HG03378 (cell line): Measurements from ENCODE around the gene STRN.
"Not testable (repeated sequence)": the region's sequence is repeated elsewhere in the genome, so short reads cannot be mapped to it uniquely, and the experiment has no call there.

Experiments used
- ATAC-seq: cut with Tn5 transposase; IDR thresholded peaks from one replicate; pipeline ENCODE4 v1.9.1; 2021; ENCODE audit warnings: mild to moderate bottlenecking, moderate library complexity; ENCODE audit not compliant: unreplicated experiment

The STRN gene

DNA sequence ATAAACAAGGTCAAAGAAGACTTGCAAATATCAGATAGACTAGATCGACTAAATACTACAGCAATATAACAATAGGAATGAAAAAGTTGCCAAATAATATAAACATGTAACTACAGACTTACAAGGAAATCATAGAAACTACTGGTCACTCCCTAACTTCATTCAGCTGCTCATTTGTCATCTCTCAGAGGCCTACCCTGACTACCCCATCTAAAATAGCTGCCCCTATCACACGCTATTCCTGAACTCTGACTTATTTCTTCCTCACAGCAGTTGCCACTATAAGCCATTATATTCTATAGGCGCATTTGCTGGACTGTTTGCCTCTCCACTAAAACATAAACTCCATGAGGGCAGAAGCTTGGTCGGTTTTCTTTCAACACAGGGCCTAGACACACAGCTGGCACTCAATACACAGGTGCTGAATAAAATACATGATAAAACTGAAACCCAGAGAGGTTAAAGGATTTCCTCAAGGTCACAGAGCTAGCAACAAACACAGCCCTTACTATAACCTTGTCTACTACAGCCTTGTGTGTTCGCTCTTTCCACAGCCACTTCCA is 1.8 kb downstream of the STRN start:
- ATAC-seq = no peak

DNA sequence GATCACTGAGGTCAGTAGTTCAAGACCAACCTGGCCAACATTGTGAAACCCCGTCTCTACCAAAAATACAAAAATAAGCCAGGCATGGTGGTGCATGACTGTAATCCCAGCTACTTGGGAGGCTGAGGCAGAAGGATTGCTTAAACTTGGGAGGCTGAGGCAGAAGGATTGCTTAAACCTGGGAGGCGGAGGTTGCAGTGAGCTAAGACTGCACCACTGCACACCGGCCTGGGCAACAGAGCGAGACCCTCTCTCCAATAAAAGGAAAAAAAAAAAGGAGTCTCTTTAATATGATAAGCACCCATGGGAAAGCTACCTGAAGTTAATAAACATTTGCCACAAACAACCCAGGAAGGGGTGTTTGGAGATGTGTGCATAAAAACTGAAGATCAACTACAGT is 2.6 kb downstream of the STRN start:
- ATAC-seq = no peak

DNA sequence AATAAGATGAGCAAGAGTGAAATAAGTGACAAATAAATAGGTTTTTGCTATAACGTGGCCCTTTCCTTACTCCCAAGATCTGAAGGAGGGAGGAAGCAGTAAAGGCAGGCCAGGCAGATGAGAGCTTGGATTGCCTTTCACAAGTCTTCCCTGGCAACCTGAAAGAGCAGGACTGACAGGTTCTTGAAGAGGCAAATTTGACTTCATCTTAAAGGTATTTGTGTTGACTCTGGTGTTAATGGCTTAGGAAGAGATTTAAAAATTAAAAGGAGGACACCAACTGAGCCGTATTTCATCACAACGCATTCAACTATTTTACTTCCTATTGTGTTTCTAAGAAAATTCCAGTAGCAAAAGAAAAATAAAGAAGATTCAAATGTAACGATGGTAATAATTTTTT is 3.2 kb downstream of the STRN start:
- ATAC-seq = no peak

DNA sequence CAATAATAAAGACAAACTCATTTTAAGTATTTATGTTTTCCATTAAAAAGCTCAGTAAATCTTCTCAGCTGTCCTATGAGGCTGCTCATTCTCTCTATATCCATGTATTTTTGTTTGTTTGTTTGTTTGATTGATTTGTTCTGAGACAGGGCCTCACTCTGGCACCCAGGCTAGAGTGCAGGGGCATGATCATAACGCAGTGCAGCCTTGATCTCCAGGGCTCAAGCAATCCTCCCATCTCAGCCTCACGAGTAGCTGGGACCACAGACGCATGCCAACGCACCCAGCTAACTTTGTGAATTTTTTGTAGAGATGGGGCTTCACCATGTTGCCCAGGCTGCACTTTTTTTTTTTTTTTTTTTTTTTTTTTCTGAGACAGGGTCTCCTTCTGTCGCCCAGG is 5.6 kb downstream of the STRN start:
- no peak for ATAC-seq

DNA sequence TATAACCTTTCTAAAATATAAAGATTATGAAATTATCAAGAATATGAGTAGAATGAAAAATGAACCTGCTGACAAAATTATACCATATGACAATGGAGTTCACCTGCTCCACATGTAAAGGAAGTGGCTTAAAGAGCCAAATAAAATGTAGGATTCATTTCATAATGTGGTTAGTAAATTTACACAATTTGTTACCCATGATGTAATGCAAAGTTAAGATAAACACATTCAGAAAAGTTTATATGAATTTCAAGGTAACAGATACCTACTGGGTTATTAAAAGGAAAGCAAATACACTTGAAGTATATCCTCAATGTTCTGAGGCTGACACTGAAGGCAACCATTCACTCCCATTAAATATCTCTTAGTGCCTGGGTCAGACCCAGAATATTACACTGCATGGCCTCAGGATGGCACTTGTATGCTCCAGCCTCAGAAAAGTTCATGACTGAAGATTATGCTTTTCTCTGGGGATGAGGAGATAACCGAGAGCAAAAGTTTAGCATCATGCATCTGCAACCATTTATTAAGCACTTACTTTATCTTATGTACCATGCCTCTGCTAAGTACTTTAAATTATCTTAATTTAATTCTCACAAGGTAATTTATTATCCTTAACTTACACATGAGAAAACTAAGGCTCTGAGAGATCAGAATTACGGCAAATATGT is 6.2 kb downstream of the STRN start:
- ATAC-seq = no peak

DNA sequence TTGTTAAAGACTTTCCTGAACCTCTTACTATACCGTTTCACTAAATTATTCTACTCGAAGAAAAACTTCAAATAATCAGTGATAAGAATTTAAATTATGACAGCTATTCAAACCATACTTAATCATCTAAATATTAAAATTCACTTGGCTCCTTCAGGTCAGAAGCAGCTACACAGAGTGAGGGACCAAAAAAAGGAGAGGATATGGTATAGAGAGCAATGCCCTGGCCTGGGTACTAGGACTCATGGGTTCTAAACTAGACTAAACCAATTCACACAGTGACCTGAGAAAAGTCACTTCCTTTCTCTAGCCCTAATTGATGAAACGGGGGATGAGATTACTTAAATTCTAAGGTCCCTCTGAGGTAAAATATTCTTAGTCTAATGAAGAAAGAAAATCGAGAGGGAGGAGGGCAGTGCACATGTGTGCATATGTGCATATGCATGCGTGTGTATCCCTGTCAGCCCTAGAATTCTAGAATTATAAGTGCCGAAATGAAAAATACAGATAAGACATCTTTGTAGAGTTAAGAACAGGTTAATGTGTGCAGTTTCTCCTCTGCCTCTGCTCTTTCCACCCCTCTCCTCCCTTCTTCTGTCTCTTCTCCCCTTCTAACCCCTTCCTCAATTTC is 11.2 kb downstream of the STRN start:
- no peak for ATAC-seq

DNA sequence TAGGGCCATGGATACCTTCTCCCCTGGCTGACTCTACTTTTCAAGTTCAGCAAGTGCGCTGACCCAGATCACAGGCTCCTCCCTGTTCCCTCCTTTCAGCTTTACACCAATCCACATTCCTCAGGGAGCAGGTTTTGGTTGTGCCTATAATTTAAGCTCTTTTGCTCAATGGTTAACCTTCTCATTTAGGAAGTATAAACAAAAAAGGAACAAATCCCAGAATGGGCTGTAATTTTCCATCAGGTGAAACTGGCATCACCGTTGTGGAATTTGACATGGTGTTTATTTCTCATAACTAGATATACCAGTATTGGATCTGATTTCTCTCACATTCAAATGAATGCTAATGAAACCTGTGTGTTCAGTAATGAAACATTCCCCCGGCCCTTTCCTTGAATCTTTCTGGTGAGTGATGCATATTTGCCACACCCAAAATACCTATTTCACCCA is 13.6 kb downstream of the STRN start:
- ATAC-seq = no peak

DNA sequence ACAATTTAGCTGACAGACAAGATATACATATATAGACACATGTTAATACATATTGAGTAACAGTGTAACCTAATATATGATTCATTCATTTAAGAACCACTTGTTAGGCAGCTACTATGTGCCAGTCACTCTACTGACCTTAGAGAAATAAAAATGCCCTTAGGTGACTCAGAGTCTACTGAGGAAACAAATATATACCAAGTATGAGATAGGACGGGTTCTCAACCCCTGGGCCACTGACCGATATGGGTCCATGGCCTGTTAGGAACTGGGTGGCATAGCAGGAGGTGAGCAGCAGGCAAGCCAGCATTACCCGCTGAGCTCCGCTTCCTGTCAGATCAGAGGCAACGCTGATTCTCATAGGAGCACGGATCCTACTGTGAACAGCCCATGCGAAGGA is 14.8 kb downstream of the STRN start:
- ATAC-seq = no peak

DNA sequence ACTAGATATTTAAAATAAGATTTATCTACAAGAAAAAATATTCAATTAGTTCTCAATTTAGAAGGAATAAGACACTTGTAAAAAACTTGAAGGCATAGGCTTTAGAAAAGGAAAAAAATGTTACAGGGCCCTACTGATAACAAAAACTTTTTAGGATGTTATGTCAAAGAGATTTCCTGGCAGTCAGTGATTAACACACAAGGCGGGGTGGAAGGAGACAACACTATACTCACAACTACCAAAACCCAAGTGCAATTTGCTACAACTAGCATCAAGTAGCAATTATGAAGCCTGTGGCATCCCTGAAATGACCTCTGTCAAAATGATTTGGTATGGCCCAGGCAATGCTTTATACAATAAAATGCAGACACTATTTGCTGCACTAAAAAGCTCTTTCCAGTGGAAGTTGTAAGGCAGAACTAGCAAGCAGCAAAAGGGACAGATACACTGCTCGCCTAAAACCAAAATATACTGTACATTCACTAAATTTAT is 15.3 kb downstream of the STRN start:
- no peak for ATAC-seq

DNA sequence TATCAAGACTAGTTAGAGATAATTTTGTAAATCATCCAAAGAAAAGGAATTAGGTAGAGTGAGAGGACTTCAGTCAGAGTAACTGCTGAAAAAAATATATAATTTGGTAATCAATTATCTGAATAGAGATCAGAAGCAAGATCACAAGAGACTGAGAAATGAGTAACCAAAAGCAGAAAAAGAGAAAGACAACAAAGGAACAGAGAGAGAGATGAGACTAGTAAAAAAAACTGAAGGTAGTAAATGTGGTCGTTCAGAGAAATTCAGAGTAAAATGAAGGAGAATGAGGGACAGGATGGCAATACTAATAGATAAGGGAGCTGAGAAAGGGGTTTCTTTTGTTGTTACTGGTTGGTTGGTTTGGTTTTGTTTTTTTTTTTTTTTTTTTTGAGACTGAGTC is 16.5 kb downstream of the STRN start:
- ATAC-seq = no peak

DNA sequence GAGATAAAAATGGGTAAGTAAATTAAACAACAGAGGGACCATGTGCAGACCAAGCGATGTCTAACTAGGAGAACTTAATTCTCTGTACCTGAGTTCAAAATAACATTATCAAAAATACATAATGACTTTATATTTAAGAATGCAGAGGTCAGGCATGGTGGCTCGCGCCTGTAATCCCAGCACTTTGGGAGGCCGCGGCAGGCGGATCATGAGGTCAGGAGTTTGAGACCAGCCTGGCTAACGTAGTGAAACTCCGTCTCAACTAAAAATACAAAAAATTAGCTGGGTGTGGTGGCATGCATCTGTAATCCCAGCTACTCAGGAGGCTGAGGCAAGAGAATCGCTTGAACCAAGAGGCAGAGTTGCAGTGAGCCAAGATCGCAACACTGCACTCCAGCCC is 21.1 kb downstream of the STRN start:
- ATAC-seq = not testable (repeated sequence)

DNA sequence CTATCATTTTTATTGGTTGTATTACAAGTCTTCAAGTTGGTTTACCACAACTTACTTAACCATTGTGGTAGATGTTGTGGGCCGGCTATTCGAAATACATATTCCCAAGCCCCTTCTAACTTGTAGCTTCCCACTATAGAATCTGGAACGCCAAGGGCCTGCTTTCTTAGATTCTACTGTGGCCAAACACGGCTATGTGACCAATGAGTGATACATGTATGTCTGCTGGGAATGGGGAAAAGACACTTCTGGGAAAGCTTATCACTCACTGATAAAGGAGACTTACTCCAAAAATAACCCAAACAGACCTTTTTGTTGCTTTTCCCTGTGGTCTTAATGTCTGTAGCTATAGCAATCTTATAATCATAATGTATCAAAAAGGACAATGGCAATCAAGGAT is 24.5 kb downstream of the STRN start:
- no peak for ATAC-seq

DNA sequence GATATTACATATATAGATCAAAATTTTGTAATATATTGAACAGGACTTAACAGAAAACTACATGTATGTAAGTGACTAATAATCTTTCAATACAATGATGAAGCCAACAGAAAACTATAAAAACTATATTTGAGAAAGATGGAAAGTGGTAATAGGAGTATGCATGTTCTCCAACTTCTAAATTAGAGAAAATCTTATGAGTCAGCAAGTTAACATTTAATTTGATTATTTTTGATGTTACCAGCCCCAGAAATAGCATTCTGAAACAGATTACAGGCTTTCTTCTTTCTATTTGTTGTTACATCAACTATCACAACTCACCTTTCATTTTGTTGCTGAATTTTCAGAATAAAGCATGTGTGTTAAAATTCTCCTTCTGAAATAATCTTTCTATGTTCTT is 29.8 kb downstream of the STRN start:
- not testable (repeated sequence) for ATAC-seq

DNA sequence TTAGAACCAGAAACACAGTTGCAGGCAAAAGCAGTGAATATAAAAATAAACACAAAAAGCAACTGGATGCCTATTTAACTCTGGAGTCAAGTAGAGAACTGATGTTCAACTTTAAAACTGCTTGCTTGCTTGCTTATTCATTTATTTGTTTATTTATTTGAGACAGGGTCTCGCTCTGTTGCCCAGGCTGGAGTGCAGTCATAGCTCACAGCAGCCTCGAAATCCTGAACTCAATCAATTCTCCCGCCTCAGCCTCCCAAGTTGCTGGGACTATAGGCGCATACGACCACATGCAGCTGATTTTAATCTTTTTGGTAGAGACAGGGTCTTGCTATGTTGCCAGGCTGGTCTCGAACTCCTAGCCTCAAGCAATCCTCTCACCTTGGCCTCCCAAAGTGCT is 34.6 kb downstream of the STRN start:
- not testable (repeated sequence) for ATAC-seq

DNA sequence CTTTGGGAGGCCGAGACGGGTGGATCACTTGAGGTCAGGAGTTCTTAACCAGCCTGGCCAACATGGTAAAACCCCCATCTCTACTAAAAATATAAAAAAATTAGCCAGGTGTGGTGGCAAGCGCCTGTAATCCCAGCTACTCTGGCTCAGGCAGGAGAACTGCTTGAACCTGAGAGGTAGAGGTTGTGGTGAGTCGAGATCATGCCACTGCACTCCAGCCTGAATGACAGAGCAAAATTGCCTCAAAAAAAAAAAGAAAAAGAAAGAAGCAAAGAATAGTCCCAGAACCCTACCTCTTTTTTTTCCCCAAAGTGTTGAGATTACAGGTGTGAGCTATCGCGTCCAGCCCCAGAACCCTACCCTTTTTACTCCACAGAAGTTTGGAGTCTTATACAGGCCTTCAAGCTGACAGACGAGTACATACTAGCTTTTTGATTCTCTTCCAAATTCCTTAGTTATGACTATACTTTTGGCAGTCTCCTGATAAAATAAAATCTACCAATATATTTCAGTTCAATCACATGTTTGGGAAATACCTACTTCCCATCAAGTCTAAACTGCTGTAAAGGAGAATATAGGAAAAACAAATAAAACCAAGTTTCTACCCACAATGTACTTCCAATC is 35.4 kb downstream of the STRN start:
- not testable (repeated sequence) for ATAC-seq

DNA sequence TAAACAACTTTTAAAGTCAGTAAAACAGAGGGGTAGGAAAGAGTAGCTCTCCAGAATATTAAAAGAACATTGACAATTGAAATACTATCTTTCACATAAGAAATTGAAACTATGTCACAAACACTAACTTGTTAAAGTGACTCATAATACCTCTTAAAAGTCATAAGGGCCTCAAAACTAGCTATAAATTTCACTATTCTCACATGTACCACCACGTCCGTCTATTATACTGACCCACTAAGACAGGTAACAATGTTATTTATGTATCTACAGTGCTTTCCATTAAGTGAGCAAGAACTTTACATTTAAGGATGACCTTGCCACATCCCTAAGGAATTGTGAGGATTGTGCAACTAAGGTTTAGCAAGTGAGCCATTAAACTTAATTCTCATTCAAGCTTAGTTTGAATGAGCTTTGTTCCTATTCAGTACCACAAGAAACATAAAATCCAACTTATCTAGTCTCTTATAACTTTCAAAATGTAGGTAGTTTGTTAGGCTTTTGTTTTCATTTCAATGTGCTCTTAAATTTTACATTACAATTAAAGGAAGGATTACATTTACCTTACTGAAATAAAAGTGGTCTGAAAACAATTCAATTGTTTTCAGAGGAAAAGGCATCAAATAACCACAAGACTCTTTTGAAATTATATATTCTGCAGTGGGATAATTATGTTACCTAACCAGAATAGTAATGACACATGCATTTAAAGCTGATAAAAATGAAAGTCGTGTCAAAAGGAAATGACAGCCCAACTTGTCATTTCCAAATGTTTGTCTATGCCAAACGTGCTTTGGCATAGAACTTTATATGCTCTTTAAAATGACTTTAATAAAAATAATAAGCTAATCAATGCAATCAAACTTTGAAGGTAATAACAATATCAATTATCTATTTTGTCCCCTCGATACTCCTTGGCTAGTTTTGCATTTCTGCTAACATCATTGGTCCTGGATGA is 39.9 kb downstream of the STRN start:
- ATAC-seq = not testable (repeated sequence)

DNA sequence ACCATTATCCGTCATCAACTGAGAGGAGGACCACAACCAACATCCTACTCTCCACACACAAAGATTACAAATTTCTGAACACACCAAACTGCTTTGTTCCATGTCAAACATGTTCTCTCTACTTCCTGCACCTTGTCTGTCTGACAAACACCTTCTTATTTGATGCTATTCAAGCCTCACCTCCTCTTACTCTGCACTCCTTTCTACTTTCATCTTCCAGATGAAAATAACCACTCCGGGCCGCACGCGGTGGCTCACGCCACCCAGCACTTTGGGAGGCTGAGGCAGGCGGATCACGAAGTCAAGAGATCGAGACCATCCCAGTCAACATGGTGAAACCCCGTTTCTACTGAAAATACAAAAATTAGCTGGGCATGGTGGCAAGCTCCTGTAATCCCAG is 43.7 kb downstream of the STRN start:
- ATAC-seq = not testable (repeated sequence)

DNA sequence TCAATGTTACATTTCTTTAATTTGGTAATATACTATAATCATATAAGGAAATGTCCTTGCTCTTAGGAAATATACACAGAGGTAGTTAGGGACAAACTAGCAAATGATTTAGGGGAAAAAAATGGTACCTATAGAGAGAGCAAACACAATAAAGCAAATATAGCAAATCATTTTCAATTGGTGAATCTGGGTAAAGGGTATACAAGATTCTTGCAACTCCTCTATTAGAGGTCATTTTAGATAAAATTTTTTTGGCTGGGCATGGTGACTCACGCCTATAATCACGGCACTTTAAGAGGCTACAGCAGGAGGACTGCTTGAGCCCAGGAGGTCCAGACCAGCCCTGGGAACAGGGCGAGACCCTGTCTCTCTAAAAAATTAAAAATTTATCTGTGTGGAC is 44.4 kb downstream of the STRN start:
- ATAC-seq = no peak

DNA sequence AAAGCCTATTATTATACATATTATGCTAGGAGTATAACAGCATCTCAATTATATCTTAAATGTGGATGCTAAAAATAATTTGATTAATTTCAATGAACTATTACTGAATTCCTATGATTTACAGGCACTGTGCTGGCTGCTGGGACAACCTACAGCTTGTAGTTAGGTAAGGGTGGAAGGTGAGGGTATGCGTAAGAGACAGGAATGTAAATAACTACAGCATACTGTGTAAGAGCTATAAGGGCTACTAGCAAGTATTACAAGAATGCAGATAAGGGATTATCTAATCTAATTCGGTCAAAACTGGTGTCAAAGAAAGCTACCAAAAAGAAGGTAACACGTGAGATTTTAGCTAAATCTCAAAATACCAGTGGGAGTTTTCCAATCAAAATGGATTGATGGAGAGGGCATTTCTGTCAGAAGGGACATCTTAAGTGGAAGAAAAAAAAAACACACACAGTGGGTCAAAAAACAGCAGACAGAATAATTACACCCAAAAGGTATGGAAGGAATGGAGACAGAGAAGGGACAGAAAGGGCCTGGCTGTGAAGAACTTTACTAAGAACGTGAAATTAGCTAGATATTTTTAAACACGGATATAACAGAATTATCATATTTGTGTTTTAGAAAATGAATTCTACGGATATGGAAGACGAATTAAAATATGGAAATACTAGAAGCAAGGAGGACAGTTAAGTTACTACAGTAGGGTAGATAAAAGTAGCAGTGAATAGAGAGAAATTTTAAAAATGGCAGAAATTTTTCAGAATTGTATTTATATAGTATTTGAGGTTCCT is 47.1 kb downstream of the STRN start:
- ATAC-seq = no peak

DNA sequence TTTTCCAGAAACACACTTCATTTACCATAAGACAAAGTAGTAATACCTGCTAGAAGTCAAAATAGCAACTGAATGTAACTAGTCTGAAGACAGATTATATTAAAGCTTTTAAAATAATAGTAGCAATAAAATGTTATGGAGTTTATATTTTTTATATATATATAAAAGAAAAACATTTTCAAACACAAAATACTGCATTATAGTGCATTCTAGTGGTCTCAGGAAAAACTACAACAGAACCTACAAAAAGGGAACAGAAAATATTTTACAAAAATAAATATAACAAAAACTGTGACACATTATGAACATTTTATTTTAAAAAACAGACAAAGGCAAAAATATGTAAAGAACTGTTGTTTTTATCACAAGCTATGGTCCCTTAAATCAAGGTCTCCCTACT is 48.0 kb downstream of the STRN start:
- ATAC-seq = no peak
